ENCODE measurements around the gene CIRBP. TPM values are rescaled to one million over a fixed set of nuclear protein-coding genes. Genes with fewer than 3 reads are reported as not detected.

CIRBP gene
- total RNA-seq, 1 donor from 2014 or later: 659 TPM

GRCh38 chr19:1312767-1313694, 43.9 kb downstream of the CIRBP start:
- Mint-ChIP-seq H3K27me3 (ENCODE audit: low read depth) (peaks cover 24% of the 10 kb centered on the region), H3K36me3 (no peaks in the 10 kb centered on the region), H3K9me3 (no peaks in the 10 kb centered on the region), H3K27ac (no peak overlapping the region), H3K4me3 (no peak overlapping the region), H3K4me1 (peaks cover 11% of the 10 kb centered on the region)
- no peak for DNase-seq (ENCODE audit: low spot score in 2 of 2, unreplicated experiment in 2 of 2)
- TF ChIP-seq CTCF (IDR thresholded peaks at IDR 0.05; ENCODE audit: unreplicated experiment): no peak

- no peak for DNase-seq (ENCODE audit: low spot score in 2 of 2, unreplicated experiment in 2 of 2)
Observed at GRCh38 chr19:1313695-1314613, 44.8 kb downstream of the CIRBP start.

GRCh38 chr19:1315470-1316166, 46.5 kb downstream of the CIRBP start:
- peak; percentile 42 for TF ChIP-seq CTCF (IDR thresholded peaks at IDR 0.05; ENCODE audit: unreplicated experiment)
- Mint-ChIP-seq H3K36me3 (no peaks in the 10 kb centered on the region), H3K4me3 (no peak overlapping the region), H3K27me3 (ENCODE audit: low read depth) (peaks cover 26% of the 10 kb centered on the region), H3K4me1 (peaks cover 11% of the 10 kb centered on the region), H3K27ac (no peak overlapping the region), H3K9me3 (no peaks in the 10 kb centered on the region)
- peak; percentile 56 to 69 for DNase-seq (ENCODE audit: low spot score in 2 of 2, unreplicated experiment in 2 of 2)

More at GRCh38 chr19:1313695-1314613, 44.8 kb downstream of the CIRBP start:
- Mint-ChIP-seq H3K36me3 (no peaks in the 10 kb centered on the region), H3K27ac (peak overlapping the region; percentile 34), H3K4me1 (peaks cover 11% of the 10 kb centered on the region), H3K9me3 (no peaks in the 10 kb centered on the region), H3K4me3 (no peak overlapping the region), H3K27me3 (ENCODE audit: low read depth) (peaks cover 26% of the 10 kb centered on the region)
- TF ChIP-seq CTCF (IDR thresholded peaks at IDR 0.05; ENCODE audit: unreplicated experiment): no peak

- no peak overlapping the region for H3K4me3 Mint-ChIP-seq
- no peak overlapping the region for H3K27ac Mint-ChIP-seq
- no peak for DNase-seq (ENCODE audit: low spot score in 2 of 2, unreplicated experiment in 2 of 2)
- H3K9me3 Mint-ChIP-seq: no peaks in the 10 kb centered on the region
- no peaks in the 10 kb centered on the region for H3K36me3 Mint-ChIP-seq
- peaks cover 11% of the 10 kb centered on the region for H3K4me1 Mint-ChIP-seq
- peaks cover 26% of the 10 kb centered on the region for H3K27me3 Mint-ChIP-seq (ENCODE audit: low read depth)
- TF ChIP-seq CTCF (IDR thresholded peaks at IDR 0.05; ENCODE audit: unreplicated experiment): no peak
Observed at GRCh38 chr19:1316466-1316865, 47.3 kb downstream of the CIRBP start.

GRCh38 chr19:1317274-1318003, 48.3 kb downstream of the CIRBP start:
- TF ChIP-seq CTCF (IDR thresholded peaks at IDR 0.05; ENCODE audit: unreplicated experiment): no peak
- no peak for DNase-seq (ENCODE audit: low spot score in 2 of 2, unreplicated experiment in 2 of 2)
- Mint-ChIP-seq H3K9me3 (no peaks in the 10 kb centered on the region), H3K36me3 (no peaks in the 10 kb centered on the region), H3K4me3 (no peak overlapping the region), H3K27ac (no peak overlapping the region), H3K27me3 (ENCODE audit: low read depth) (peaks cover 26% of the 10 kb centered on the region), H3K4me1 (peaks cover 8% of the 10 kb centered on the region)

All from mesothelial cell of epicardium (in vitro differentiated cells).